Ovary (tissue), 3 donors: ENCODE measurements around the gene LRFN4.

Source experiments
- CTCF ChIP-seq, 3 donors: fragments of 450-650 bp in 2 of 3; fragments of 200-600 bp in 1 of 3; IDR thresholded peaks; one replicate each; pipeline versions ENCODE4 v1.5.1 to v1.8.0; 2016 to 2022; ENCODE audit warnings: antibody characterized with exemption in 3 of 3, mild to moderate bottlenecking in 1 of 3
- EP300 ChIP-seq: sonication (generic); formaldehyde crosslinking; IDR thresholded peaks from one replicate; pipeline ENCODE4 v1.6.1; 2017; ENCODE audit warnings: antibody characterized with exemption
- POLR2A ChIP-seq: fragments of 450-650 bp; IDR thresholded peaks from one replicate; pipeline ENCODE4 v1.6.1; 2017; ENCODE audit warnings: antibody characterized with exemption, mild to moderate bottlenecking, moderate library complexity
- donor health status: DM: no; HTN: no; CAD: no.

- TF ChIP-seq EP300: no peak
- no peak for TF ChIP-seq CTCF (IDR thresholded peaks at IDR 0.05)
- no peak for TF ChIP-seq POLR2A
Measured at GRCh38 chr11:66864172-66864901, 7.5 kb downstream of the LRFN4 start.
